OCI-LY7 (cell line): ENCODE data around the gene SACM1L.

Experiments used
- CTCF ChIP-seq: fragments of 200-600 bp; sonication (generic); conservative IDR thresholded peaks from 2 replicates; pipeline ENCODE4 v1.5.1; 2014; ENCODE audit warnings: mild to moderate bottlenecking, antibody characterized with exemption, low read length, moderate library complexity, mixed read lengths
- EZH2phosphoT487 ChIP-seq: fragments of 200-600 bp; sonication (generic); IDR thresholded peaks from 2 replicates; pipeline ENCODE4 v1.6.1; 2018; ENCODE audit warnings: low read depth, borderline replicate concordance, mild to moderate bottlenecking, mixed run types, antibody characterized with exemption, low read length, moderate library complexity, mixed read lengths

DNA sequence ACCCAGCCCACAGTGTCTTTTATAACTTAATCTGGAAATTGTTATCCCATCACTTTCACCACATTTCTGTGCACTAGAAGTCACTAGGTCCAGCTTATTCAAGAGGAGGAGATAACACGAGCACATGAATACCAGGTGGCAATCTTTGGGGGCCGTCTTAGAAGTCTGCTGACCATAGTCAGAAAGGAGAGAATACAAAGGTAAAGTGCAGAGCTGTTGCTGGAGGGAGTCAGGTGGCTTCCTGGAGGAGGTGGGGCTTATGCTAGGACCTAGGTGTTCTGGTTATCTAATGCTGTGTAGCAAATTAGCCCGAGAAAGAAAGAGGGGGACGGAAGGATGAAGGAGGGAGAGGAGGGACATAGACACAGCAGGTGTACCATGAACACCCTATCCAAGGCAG lies 60.7 kb downstream of the SACM1L start:
- no peak for TF ChIP-seq CTCF
- TF ChIP-seq EZH2phosphoT487 = no peak
